GM12865 (cell line): ENCODE data around the gene NXN.

ENCODE experiments used
- DNase-seq: peaks from one replicate; pipeline ENCODE4 v3.0.0; 2010; ENCODE audit warnings: low read depth
- H3K4me3 ChIP-seq: 2 replicates; pipeline ENCODE4 v1.5.1; 2011; ENCODE audit warnings: mild to moderate bottlenecking, low read depth, low read length, control low read depth
- TF ChIP-seq, protein P1 (sequence below): IDR thresholded peaks from 2 replicates; pipeline ENCODE4 v1.5.1; 2011; ENCODE audit warnings: low read length, control low read depth, low read depth, inconsistent platforms; ENCODE audit not compliant: insufficient read depth; ENCODE audit errors: missing control alignments

The NXN gene

DNA sequence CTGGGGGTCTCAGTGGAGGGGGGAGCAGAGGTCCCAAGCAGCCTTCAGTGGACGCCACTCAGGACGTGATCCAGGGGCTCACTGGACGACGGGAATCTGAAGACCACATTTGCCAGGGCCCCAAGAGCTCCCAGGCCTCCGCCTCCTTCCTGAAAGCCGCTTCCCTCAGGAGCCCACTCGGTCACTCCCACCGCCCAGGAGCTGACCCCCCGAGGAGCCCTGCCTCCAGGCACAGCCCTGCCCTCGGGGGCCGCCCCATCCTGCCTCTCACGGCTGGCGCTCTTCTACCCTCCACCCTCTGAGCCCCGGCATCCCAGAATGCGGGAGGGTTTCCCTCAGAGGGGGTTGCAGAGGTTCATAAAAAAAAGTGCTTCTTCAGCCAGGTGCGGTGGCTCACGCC, 41.6 kb upstream of the NXN start:
- DNase-seq: no peak
- no peak overlapping the region for H3K4me3 ChIP-seq
- TF ChIP-seq, protein P1, sequence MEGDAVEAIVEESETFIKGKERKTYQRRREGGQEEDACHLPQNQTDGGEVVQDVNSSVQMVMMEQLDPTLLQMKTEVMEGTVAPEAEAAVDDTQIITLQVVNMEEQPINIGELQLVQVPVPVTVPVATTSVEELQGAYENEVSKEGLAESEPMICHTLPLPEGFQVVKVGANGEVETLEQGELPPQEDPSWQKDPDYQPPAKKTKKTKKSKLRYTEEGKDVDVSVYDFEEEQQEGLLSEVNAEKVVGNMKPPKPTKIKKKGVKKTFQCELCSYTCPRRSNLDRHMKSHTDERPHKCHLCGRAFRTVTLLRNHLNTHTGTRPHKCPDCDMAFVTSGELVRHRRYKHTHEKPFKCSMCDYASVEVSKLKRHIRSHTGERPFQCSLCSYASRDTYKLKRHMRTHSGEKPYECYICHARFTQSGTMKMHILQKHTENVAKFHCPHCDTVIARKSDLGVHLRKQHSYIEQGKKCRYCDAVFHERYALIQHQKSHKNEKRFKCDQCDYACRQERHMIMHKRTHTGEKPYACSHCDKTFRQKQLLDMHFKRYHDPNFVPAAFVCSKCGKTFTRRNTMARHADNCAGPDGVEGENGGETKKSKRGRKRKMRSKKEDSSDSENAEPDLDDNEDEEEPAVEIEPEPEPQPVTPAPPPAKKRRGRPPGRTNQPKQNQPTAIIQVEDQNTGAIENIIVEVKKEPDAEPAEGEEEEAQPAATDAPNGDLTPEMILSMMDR: no peak

DNA sequence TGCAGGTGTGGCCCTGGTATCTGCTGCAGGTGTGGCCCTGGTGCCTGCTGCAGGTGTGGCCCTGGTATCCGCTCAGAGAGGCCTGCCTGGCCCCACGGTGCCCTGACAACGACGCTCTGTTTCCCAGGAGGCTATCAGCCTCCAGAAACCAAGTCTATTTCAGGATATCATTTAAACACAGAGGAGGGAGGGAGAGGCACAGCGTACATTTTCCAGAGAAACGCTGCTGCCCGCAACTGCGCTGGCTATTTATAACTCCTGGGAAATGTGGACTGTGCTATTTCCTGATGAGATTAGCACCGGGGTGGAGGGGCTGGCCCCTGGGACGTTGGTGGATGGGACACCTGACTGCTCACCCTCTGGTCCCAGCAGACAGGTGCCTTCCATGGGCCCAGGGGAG, 39.9 kb upstream of the NXN start:
- H3K4me3 ChIP-seq: no peak overlapping the region
- TF ChIP-seq, protein P1: no peak
- DNase-seq: no peak

DNA sequence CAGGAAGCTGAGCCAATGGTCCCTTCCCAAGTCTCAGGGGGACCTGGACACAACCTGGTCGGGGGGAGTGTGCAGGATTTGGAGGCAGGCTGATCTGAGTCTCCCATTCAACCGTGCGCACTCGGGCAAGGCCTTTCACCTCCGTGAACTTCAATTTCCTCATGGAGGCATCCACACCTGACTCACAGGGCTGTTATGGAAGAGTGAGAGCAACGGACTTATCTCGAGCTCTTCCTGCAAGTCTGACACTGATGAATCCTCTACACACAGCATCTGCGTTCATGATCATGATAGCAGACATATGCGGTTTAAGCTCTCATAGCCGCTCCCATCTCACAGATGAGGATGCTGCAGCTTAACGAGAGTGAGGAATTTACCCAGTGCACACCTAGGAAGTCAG, 39.0 kb upstream of the NXN start:
- no peak overlapping the region for H3K4me3 ChIP-seq
- no peak for DNase-seq
- TF ChIP-seq, protein P1: no peak

DNA sequence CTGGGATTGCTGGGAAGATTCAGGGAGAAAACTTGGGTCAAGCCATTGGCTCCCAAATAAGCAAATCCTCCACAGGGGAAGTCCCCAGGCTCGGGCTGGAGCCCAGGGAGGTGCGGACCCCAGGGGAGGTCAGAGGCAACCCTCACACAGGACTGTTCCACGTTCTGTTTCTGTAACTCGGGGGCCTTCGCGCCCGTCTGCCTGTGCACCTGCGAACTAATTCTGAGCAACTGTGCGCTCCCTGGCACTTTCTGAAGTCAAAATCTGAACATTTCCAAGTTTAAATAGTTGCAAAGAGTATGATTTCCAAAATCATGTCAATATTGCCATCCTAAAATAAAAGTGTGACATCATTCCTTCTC, 34.1 kb upstream of the NXN start:
- DNase-seq: no peak
- TF ChIP-seq, protein P1: no peak

DNA sequence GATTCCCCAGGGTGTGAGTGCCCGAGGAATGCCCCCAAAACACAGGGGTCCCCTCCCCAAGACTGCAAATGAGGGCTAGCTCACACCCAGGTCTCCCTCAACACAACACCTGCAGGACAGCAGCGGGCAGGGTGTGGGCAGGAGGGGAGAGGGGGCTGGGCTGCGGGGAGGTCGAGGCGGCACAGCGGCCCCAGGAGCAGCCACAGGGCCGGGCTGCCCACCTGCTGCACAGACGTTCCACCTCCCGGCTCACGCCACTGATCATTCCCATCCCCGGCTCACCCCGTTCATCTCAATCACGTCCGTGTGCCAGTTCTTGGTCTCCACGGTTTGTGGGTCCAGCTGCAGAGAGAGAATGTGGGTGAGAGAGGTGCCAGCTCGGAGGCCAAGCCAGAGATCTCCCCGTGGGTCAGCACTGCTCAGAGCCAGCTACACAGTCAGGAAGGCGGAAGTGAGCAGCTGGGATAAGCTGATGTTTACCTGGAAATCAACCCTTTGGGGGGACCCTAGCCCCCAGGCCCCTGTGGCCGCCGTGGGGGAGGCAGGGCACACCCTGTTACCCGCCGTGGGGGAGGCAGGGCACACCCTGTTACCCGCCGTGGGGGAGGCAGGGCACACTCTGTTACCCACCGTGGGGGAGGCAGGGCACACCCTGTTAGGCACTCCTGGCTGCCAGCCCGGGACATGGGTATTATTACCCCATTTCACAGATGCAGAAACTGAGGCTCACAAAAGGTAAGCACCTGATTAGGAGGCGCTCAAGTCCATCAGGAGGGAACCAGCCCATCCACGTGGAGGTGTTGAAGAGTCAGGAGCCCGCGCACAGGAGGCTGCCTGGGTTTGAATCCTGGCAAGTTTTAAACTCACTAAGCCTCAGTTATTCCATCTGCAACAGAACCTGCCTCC, 33.5 kb upstream of the NXN start:
- TF ChIP-seq, protein P1: no peak
- H3K4me3 ChIP-seq: no peak overlapping the region
- DNase-seq: no peak

More for the DNA sequence above, 34.1 kb upstream of the NXN start:
- H3K4me3 ChIP-seq: no peak overlapping the region

DNA sequence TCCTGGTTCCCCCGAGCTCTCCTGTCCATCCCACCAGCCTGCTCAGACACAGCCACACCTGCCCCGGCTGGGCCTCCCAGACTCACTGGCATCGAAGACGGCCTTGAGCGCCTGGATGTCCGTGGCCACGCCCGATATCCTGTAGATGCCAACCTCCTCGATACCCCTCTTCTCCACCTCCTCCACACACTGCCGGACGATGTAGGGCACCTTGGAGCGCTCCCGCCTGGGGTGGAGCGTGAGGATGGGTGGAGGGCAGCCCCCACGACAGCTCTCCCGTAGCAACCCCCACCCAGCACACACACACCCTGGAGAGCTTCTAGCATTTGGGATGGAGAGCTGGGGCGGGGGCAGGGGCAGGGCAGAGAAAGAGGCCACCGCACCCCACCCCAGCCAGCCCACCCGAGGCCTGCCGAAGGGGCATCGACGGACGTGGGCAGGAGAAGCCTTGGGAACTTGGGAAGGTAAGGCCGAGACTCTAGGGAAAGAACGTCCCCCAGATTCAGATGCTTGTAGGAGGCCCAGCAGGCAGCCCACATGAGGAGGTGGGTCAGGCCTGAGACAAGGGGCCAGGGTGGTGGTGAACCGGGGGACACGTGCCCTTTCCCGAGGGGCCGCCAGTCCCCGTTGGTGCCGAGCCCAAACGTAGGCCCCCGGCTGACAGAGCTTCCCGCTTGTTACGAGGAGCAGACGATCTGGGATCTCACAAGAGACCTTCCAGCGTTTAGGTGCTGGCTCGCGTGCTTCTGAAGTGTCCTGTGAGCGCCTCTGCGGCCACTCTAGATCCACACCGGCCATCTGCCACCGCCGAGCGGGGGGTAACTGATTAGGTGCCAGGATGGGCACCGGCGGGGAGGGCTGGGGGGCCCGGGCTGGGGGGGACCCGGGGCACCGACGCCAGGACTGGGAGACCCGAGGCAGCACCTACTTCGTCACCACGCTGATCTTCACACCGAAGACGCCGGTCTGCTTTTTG, 32.5 kb upstream of the NXN start:
- H3K4me3 ChIP-seq: no peak overlapping the region
- TF ChIP-seq, protein P1: no peak
- DNase-seq: no peak
